22Rv1 (cell line): ENCODE results near the gene MISP3.

Experiments
- ZFX ChIP-seq: fragments of 450-650 bp; IDR thresholded peaks from 2 replicates; pipeline ENCODE4 v1.6.1; 2017; ENCODE audit warnings: antibody characterized with exemption, borderline replicate concordance
- TF ChIP-seq, protein P1 (sequence below): fragments of 450-650 bp; IDR thresholded peaks from 2 replicates; pipeline ENCODE4 v1.5.1; 2017; ENCODE audit warnings: mild to moderate bottlenecking

DNA sequence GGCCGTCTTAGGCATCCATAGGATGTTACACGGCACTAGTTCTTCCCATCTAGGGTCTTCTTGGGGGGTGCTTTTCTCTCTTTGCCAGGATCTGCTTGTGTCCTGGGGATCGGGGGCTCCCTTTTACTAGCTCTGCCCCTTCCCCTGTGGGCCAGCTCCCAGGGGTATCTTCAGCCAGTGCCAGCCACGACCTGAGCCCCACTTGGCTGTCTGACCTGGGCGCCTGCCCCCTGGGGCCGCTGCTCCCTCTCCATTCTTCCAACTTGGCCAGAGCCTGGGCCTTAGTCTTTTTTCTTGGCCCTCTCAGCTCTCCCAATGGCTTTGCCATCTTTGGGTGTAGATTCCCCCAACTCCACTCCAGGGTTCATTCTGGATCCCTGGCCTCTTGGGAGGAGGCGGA is 41.9 kb downstream of the MISP3 start:
- TF ChIP-seq, protein P1, sequence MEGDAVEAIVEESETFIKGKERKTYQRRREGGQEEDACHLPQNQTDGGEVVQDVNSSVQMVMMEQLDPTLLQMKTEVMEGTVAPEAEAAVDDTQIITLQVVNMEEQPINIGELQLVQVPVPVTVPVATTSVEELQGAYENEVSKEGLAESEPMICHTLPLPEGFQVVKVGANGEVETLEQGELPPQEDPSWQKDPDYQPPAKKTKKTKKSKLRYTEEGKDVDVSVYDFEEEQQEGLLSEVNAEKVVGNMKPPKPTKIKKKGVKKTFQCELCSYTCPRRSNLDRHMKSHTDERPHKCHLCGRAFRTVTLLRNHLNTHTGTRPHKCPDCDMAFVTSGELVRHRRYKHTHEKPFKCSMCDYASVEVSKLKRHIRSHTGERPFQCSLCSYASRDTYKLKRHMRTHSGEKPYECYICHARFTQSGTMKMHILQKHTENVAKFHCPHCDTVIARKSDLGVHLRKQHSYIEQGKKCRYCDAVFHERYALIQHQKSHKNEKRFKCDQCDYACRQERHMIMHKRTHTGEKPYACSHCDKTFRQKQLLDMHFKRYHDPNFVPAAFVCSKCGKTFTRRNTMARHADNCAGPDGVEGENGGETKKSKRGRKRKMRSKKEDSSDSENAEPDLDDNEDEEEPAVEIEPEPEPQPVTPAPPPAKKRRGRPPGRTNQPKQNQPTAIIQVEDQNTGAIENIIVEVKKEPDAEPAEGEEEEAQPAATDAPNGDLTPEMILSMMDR, result peak; percentile 38
- TF ChIP-seq ZFX, result no peak
